Measurements from ENCODE around the gene RB1.

The RB1 gene

GRCh38 chr13:48369988-48370387 is 66.4 kb downstream of the RB1 start:
- H3K27ac ChIP-seq (ENCODE audit: low read length), result no peak overlapping the region
- ATAC-seq (ENCODE audit: insufficient read depth, low read depth) (no peak), DNase-seq (no peak)
- no peaks in the 10 kb centered on the region for H3K9me3 ChIP-seq (ENCODE audit: insufficient read depth, low read length, severe bottlenecking)
- TF ChIP-seq CTCF (IDR thresholded peaks at IDR 0.05; ENCODE audit: borderline replicate concordance, extremely low read depth, low read length, poor library complexity, severe bottlenecking), result no peak
- no peak for TF ChIP-seq EZH2 (IDR thresholded peaks at IDR 0.05; ENCODE audit: borderline replicate concordance, low read depth, low read length, severe bottlenecking)
- no peaks in the 10 kb centered on the region for H4K20me1 ChIP-seq (ENCODE audit: insufficient read depth, low read length)
- H3K36me3 ChIP-seq (ENCODE audit: insufficient read depth, low read length), result peaks cover 51% of the 10 kb centered on the region
- H3K4me3 ChIP-seq (ENCODE audit: low read depth in 1 of 2, low read length in 2 of 2), result no peak overlapping the region
- H3K4me1 ChIP-seq (ENCODE audit: insufficient read depth, low read length), result no peaks in the 10 kb centered on the region
- no peak overlapping the region for H3K4me2 ChIP-seq (ENCODE audit: insufficient read depth, low read length)
- no peaks in the 10 kb centered on the region for H3K27me3 ChIP-seq (ENCODE audit: insufficient read depth, low read length, poor library complexity)
- H3K9ac ChIP-seq (ENCODE audit: low read depth, low read length), result no peak overlapping the region
- H2AFZ ChIP-seq (ENCODE audit: low read depth, low read length), result no peak overlapping the region
- H3K79me2 ChIP-seq (ENCODE audit: insufficient read depth, low read length), result no peaks in the 10 kb centered on the region; the same call in 1 of the 2 replicates

GRCh38 chr13:48370815-48371214 is 67.3 kb downstream of the RB1 start:
- Histone ChIP-seq H3K27ac (ENCODE audit: low read length) (no peak overlapping the region), H3K36me3 (ENCODE audit: insufficient read depth, low read length) (peaks cover 48% of the 10 kb centered on the region), H4K20me1 (ENCODE audit: insufficient read depth, low read length) (no peaks in the 10 kb centered on the region), H3K4me3 (ENCODE audit: low read depth in 1 of 2, low read length in 2 of 2) (no peak overlapping the region), H3K9ac (ENCODE audit: low read depth, low read length) (no peak overlapping the region), H3K4me2 (ENCODE audit: insufficient read depth, low read length) (no peak overlapping the region), H3K9me3 (ENCODE audit: insufficient read depth, low read length, severe bottlenecking) (no peaks in the 10 kb centered on the region), H3K4me1 (ENCODE audit: insufficient read depth, low read length) (no peaks in the 10 kb centered on the region), H2AFZ (ENCODE audit: low read depth, low read length) (no peak overlapping the region), H3K79me2 (ENCODE audit: insufficient read depth, low read length) (no peaks in the 10 kb centered on the region; the same call in 1 of the 2 replicates), H3K27me3 (ENCODE audit: insufficient read depth, low read length, poor library complexity) (no peaks in the 10 kb centered on the region)
- no peak for ATAC-seq (ENCODE audit: insufficient read depth, low read depth)
- no peak for TF ChIP-seq CTCF (IDR thresholded peaks at IDR 0.05; ENCODE audit: borderline replicate concordance, extremely low read depth, low read length, poor library complexity, severe bottlenecking)
- TF ChIP-seq EZH2 (IDR thresholded peaks at IDR 0.05; ENCODE audit: borderline replicate concordance, low read depth, low read length, severe bottlenecking), result no peak
- no peak for DNase-seq

- no peak overlapping the region for H3K27ac ChIP-seq (ENCODE audit: low read length)
- no peaks in the 10 kb centered on the region for H3K4me1 ChIP-seq (ENCODE audit: insufficient read depth, low read length)
- no peak overlapping the region for H3K4me2 ChIP-seq (ENCODE audit: insufficient read depth, low read length)
- H3K4me3 ChIP-seq (ENCODE audit: low read depth in 1 of 2, low read length in 2 of 2), result no peak overlapping the region
- H3K27me3 ChIP-seq (ENCODE audit: insufficient read depth, low read length, poor library complexity), result no peaks in the 10 kb centered on the region
- no peaks in the 10 kb centered on the region for H3K9me3 ChIP-seq (ENCODE audit: insufficient read depth, low read length, severe bottlenecking)
- ATAC-seq (ENCODE audit: insufficient read depth, low read depth) (no peak), DNase-seq (no peak)
- H3K36me3 ChIP-seq (ENCODE audit: insufficient read depth, low read length), result peaks cover 72% of the 10 kb centered on the region
- H3K9ac ChIP-seq (ENCODE audit: low read depth, low read length), result no peak overlapping the region
- no peak for TF ChIP-seq EZH2 (IDR thresholded peaks at IDR 0.05; ENCODE audit: borderline replicate concordance, low read depth, low read length, severe bottlenecking)
- TF ChIP-seq CTCF (IDR thresholded peaks at IDR 0.05; ENCODE audit: borderline replicate concordance, extremely low read depth, low read length, poor library complexity, severe bottlenecking), result no peak
- H2AFZ ChIP-seq (ENCODE audit: low read depth, low read length), result no peak overlapping the region
- H4K20me1 ChIP-seq (ENCODE audit: insufficient read depth, low read length), result no peaks in the 10 kb centered on the region
- H3K79me2 ChIP-seq (ENCODE audit: insufficient read depth, low read length), result no peaks in the 10 kb centered on the region; the same call in 1 of the 2 replicates
Measured at GRCh38 chr13:48377857-48378256, 74.3 kb downstream of the RB1 start.

- DNase-seq (no peak), ATAC-seq (ENCODE audit: insufficient read depth, low read depth) (no peak)
- no peak overlapping the region for H3K4me3 ChIP-seq (ENCODE audit: low read depth in 1 of 2, low read length in 2 of 2)
- H3K79me2 ChIP-seq (ENCODE audit: insufficient read depth, low read length), result peaks cover 7% of the 10 kb centered on the region; the same call in 1 of the 2 replicates
- no peaks in the 10 kb centered on the region for H4K20me1 ChIP-seq (ENCODE audit: insufficient read depth, low read length)
- no peak overlapping the region for H2AFZ ChIP-seq (ENCODE audit: low read depth, low read length)
- H3K27me3 ChIP-seq (ENCODE audit: insufficient read depth, low read length, poor library complexity), result no peaks in the 10 kb centered on the region
- H3K27ac ChIP-seq (ENCODE audit: low read length), result no peak overlapping the region
- H3K9ac ChIP-seq (ENCODE audit: low read depth, low read length), result no peak overlapping the region
- peaks cover 83% of the 10 kb centered on the region for H3K36me3 ChIP-seq (ENCODE audit: insufficient read depth, low read length)
- H3K4me2 ChIP-seq (ENCODE audit: insufficient read depth, low read length), result no peak overlapping the region
- no peaks in the 10 kb centered on the region for H3K4me1 ChIP-seq (ENCODE audit: insufficient read depth, low read length)
- TF ChIP-seq EZH2 (IDR thresholded peaks at IDR 0.05; ENCODE audit: borderline replicate concordance, low read depth, low read length, severe bottlenecking) (no peak), CTCF (IDR thresholded peaks at IDR 0.05; ENCODE audit: borderline replicate concordance, extremely low read depth, low read length, poor library complexity, severe bottlenecking) (no peak)
- H3K9me3 ChIP-seq (ENCODE audit: insufficient read depth, low read length, severe bottlenecking), result no peaks in the 10 kb centered on the region
Measured at GRCh38 chr13:48380581-48380980, 77.0 kb downstream of the RB1 start.
